Hepatocyte (in vitro differentiated cells): ENCODE measurements around the gene EFNB3.

Experiments used
- CTCF ChIP-seq: fragments of 200-600 bp; sonication (generic); IDR thresholded peaks from 2 replicates; pipeline ENCODE4 v1.5.1; 2016; ENCODE audit warnings: antibody characterized with exemption, mild to moderate bottlenecking; ENCODE audit not compliant: poor library complexity
- EZH2 ChIP-seq: fragments of 200-600 bp; sonication (generic); IDR thresholded peaks from 2 replicates; pipeline ENCODE4 v1.6.1; 2016; ENCODE audit warnings: antibody characterized with exemption, mild to moderate bottlenecking, borderline replicate concordance
- EZH2phosphoT487 ChIP-seq: fragments of 200-600 bp; sonication (generic); IDR thresholded peaks from one replicate; pipeline ENCODE4 v1.6.1; 2018; ENCODE audit warnings: antibody characterized with exemption, mild to moderate bottlenecking, low read depth, moderate library complexity; ENCODE audit not compliant: unreplicated experiment, severe bottlenecking

- TF ChIP-seq EZH2 (no peak), CTCF (peak; percentile 100), EZH2phosphoT487 (no peak)
Measured at GRCh38 chr17:7687908-7688807, 16.8 kb upstream of the EFNB3 start, which contains the start of gene WRAP53.
